Psoas muscle (tissue), 8 donors: Measurements from ENCODE around the gene B4GALNT1. TPM values are rescaled to one million over a fixed set of nuclear protein-coding genes. Genes with fewer than 3 reads are reported as not detected.

Experiments
- ATAC-seq, 4 donors: fragments of 200-7000 bp; cut with Tn5 transposase; one replicate each; pipeline ENCODE4 v1.9.1; 2020; ENCODE audit warnings: moderate library complexity in 3 of 4, mild to moderate bottlenecking in 2 of 4
- DNase-seq, 2 donors: peaks; one replicate each; pipeline ENCODE4 v3.0.0-alpha.2; 2020
- H3K27ac ChIP-seq: fragments of 200-600 bp; one replicate; pipeline ENCODE4 v1.8.0; 2022
- H3K27me3 ChIP-seq, 3 donors: fragments of 200-600 bp in 1 of 3; one replicate each; pipeline versions ENCODE4 v1.6.1 to v1.8.0; 2013 to 2022; ENCODE audit warnings: low read length in 2 of 3, mild to moderate bottlenecking in 2 of 3, moderate library complexity in 1 of 3; ENCODE audit not compliant: insufficient read depth in 3 of 3
- H3K36me3 ChIP-seq, 2 donors: fragments of 200-600 bp in 1 of 2; one replicate each; pipeline versions ENCODE4 v1.6.1 to v1.8.0; 2013 to 2022; ENCODE audit warnings: low read depth in 1 of 2, mild to moderate bottlenecking in 1 of 2, moderate library complexity in 1 of 2; ENCODE audit not compliant: insufficient read depth in 1 of 2
- H3K4me1 ChIP-seq: fragments of 200-600 bp; one replicate; pipeline ENCODE4 v1.8.0; 2022
- H3K4me3 ChIP-seq: fragments of 200-600 bp; one replicate; pipeline ENCODE4 v1.8.0; 2022; ENCODE audit warnings: mild to moderate bottlenecking
- H3K9me3 ChIP-seq: fragments of 200-600 bp; one replicate; pipeline ENCODE4 v1.8.0; 2022
- CTCF ChIP-seq: fragments of 200-600 bp; IDR thresholded peaks from one replicate; pipeline ENCODE4 v1.8.0; 2022; ENCODE audit warnings: antibody characterized with exemption
- WGBS, 3 donors: extraction: QIAGEN DNeasy Blood & Tissue Kit; methylation state at CpG; one replicate each; pipeline versions ENCODE4 v1.1.6 to v1.1.7; 2013; 5-methylcytosine and 5-hydroxymethylcytosine counted together
- intact Hi-C, 2 donors: fragments of 100-400 bp; cut with DNase I; formaldehyde crosslinking; loops; one replicate each; pipeline versions ENCODE4 v1.11.0 to v1.14.2; 2022
- polyA plus RNA-seq, 3 donors: library from polyadenylated mRNA; stranded (reverse); fragments of 200-250 nt; gene quantifications; one replicate each; pipeline ENCODE4 v1.2.3, GENCODE V29; 2013
- total RNA-seq, 4 donors: library from RNA; stranded (reverse); fragmentation: NEBNext Ultra II Directional in 2 of 4; extraction: Animal tissue kit (Norgen Biotek cat#: 25700) in 2 of 4; gene quantifications; one replicate each; pipeline versions ENCODE4 v1.2.1 to v1.2.4, GENCODE V29; 2021 to 2023
- donor health status: healthy with polysubstance abuse.
- donor health status: DM: no; HTN: no; CAD: no; lungs with moderate emphysema.
- donor health status: Bipolar disorder and iron deficiency.
- donor health status: healthy.
- donor health status: DM: yes; HTN: yes; CAD: no.
- donor health status: DM: no; HTN: no; CAD: no.
- donor health status: DM: no; HTN: no; CAD: no.
- donor health status: DM: yes; HTN: yes; CAD: no.

The B4GALNT1 gene
- total and polyA plus RNA-seq, 7 donors: 8.2 to 46.7 (median 10.0) TPM

- 67 to 75% (median 70%) methylated on average over 12 of the region's 12 CpGs for WGBS, 3 donors
- H3K27ac ChIP-seq: no peak overlapping the region
- TF ChIP-seq CTCF: no peak
- intact Hi-C loops: loop anchor here in 1 of 2 donors (10.0 kb wide), 1 partner anchor 161 kb away; no protein-coding TSS in a partner anchor
- DNase-seq (peak in 1 of 2 donors; percentile 44), ATAC-seq (no peak)
- peaks cover 7% of the 10 kb centered on the region for H3K4me1 ChIP-seq
- no peak overlapping the region for H3K4me3 ChIP-seq
- peaks cover 0 to 34% of the 10 kb centered on the region in 2 donors for H3K36me3 ChIP-seq
- H3K27me3 ChIP-seq: peaks cover 0 to 52% (median 12%) of the 10 kb centered on the region in 3 donors
- H3K9me3 ChIP-seq: no peaks in the 10 kb centered on the region
These were observed 7.6 kb downstream of the B4GALNT1 start for GRCh38 chr12:57625261-57626032.

- H3K27ac ChIP-seq: no peak overlapping the region
- peaks cover 0 to 27% of the 10 kb centered on the region in 2 donors for H3K36me3 ChIP-seq
- 65 to 76% (median 75%) methylated on average over 8 of the region's 8 CpGs for WGBS, 3 donors
- H3K4me1 ChIP-seq: peaks cover 7% of the 10 kb centered on the region
- ATAC-seq (no peak), DNase-seq (no peak)
- H3K9me3 ChIP-seq: no peaks in the 10 kb centered on the region
- intact Hi-C loops: loop anchor here (5.0 to 10.0 kb wide), 2 partner anchors 160 to 162 kb away; no protein-coding TSS in a partner anchor
- no peak overlapping the region for H3K4me3 ChIP-seq
- no peak for TF ChIP-seq CTCF
- H3K27me3 ChIP-seq: peaks cover 0 to 59% (median 17%) of the 10 kb centered on the region in 3 donors
These were observed 8.4 kb downstream of the B4GALNT1 start for GRCh38 chr12:57624441-57625220.

- no peak for DNase-seq
- H3K27me3 ChIP-seq: peaks cover 0 to 59% (median 18%) of the 10 kb centered on the region in 3 donors
- TF ChIP-seq CTCF: no peak
These were observed 9.1 kb downstream of the B4GALNT1 start for GRCh38 chr12:57623811-57624390.

GRCh38 chr12:57623385-57623784, 9.6 kb downstream of the B4GALNT1 start:
- DNase-seq (no peak), ATAC-seq (no peak)
- WGBS, 3 donors: 73 to 84% (median 81%) methylated on average over 2 of the region's 2 CpGs
- Histone ChIP-seq H3K27ac (no peak overlapping the region), H3K9me3 (no peaks in the 10 kb centered on the region), H3K4me3 (no peak overlapping the region), H3K27me3 (peaks cover 0 to 56% (median 13%) of the 10 kb centered on the region in 3 donors), H3K36me3 (peaks cover 0 to 17% of the 10 kb centered on the region in 2 donors), H3K4me1 (peaks cover 7% of the 10 kb centered on the region)
- intact Hi-C loops: loop anchor here (5.0 to 10.0 kb wide), 2 partner anchors 159 to 161 kb away; no protein-coding TSS in a partner anchor
- TF ChIP-seq CTCF: no peak

More at GRCh38 chr12:57623811-57624390, 9.1 kb downstream of the B4GALNT1 start:
- intact Hi-C loops: loop anchor here (5.0 to 10.0 kb wide), 2 partner anchors 159 to 162 kb away; no protein-coding TSS in a partner anchor
- no peak for ATAC-seq
- Histone ChIP-seq H3K36me3 (peaks cover 0 to 22% of the 10 kb centered on the region in 2 donors), H3K9me3 (no peaks in the 10 kb centered on the region), H3K4me3 (no peak overlapping the region), H3K27ac (no peak overlapping the region), H3K4me1 (peaks cover 7% of the 10 kb centered on the region)
- 65 to 70% (median 65%) methylated on average over 5 of the region's 5 CpGs for WGBS, 3 donors
